GM19099 (cell line): ENCODE measurements around the gene KCNJ12.

ENCODE experiments used
- POLR2A ChIP-seq: IDR thresholded peaks from 3 replicates; pipeline ENCODE4 v1.6.1; 2011; ENCODE audit warnings: low read depth; ENCODE audit not compliant: insufficient read length; ENCODE audit errors: extremely low read depth

Gene KCNJ12

DNA sequence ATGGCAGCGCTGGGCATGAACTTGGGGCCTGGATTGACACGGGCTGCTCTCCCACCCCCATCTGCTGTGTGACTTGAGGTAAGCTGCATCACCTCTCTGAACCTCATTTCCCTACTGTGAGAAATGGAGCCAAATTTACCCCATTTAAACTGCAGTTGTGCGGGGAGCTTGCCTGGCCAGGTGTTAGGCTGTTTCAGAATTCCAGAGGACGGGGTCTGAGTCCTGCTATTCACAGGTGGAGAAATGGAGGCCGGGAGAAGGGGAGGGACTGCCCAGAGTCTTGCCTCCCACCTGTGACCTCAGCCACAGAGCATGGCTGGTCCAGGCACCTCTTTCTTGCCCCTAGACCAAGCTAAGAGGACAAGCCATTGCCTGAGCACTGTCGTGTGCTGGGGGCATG lies 12.8 kb downstream of the KCNJ12 start:
- no peak for TF ChIP-seq POLR2A

DNA sequence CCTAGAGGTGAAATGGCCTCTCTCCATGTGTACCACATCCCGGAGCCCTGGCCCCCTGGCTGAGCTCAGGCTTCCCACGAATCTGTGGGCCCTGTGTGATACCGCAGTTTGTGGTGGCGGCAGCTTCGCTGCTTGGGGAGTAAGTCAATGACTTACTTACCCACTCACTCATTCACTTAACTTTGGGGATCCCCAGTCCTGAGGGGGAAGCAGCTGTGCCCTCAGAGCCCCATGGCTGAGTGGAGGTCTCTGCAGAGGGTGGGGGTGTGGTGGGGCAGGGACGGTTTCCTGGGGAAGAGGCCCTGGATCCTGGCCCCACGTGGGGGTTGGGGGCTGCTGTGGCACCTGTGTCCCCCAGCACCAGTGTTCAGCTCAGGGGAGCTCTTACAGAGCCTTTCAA lies 13.2 kb downstream of the KCNJ12 start:
- TF ChIP-seq POLR2A, result no peak

GRCh38 chr17:21390294-21390693 lies 14.1 kb downstream of the KCNJ12 start:
- no peak for TF ChIP-seq POLR2A

- no peak for TF ChIP-seq POLR2A
Measured at GRCh38 chr17:21392266-21392665, 16.1 kb downstream of the KCNJ12 start.

- no peak for TF ChIP-seq POLR2A
Measured at GRCh38 chr17:21394265-21394664, 18.1 kb downstream of the KCNJ12 start.

- TF ChIP-seq POLR2A, result no peak
Measured at GRCh38 chr17:21395764-21396163, 19.6 kb downstream of the KCNJ12 start.

DNA sequence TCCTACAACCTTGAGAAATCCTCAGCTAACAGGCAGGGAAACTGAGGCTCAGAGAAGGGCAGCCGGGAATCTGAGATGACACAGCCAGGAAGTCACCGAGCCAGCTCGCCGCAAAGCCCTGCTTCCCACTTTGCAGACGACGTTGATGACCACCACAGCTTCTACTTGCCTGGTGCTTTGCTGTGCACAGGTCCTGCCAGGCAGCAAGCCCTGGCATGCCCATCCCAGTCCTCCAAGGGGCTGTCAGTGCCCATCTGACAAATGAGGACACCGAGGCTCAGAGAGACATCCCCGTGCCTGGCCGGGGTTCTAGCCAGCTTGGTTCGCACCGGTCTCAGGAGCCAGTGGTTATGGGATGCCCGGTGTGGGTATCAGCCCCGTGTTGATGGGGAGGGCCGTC lies 20.1 kb downstream of the KCNJ12 start:
- no peak for TF ChIP-seq POLR2A

- TF ChIP-seq POLR2A, result no peak
Measured at GRCh38 chr17:21397341-21398190, 21.4 kb downstream of the KCNJ12 start.

DNA sequence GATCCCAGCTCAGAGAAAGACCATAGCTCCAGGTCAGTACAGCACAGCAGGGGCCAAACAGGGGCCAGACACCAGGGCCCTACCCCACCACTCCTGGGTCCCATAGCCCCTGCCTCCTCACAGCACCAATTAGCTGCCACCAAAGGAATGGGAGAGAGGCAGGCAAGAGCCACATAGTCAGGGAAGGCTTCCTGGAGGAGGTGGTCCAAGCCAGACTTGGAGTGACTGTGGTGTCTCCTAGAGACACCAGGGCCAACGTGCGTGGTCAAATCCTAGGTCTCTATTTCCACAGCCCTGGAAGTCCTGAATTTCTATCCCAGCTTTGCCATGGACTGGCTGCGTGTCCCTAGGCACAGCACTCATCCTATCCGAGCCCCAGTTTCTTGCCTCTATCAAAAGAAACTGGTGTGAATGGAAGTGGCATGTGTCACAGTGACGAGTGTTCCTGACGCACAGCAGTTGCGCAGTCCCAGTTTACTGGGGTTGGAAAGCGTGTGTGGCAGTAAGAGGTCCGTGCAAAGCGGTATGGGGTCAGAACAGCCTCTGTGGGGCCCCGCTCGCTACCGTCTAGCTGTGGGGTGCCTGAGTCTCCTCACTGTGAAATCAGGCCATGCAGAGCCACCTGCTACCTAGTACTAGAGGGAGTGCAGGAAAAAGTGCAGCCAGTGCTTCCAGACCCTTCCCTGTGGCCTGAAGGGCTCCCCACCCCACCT lies 23.5 kb downstream of the KCNJ12 start:
- no peak for TF ChIP-seq POLR2A

DNA sequence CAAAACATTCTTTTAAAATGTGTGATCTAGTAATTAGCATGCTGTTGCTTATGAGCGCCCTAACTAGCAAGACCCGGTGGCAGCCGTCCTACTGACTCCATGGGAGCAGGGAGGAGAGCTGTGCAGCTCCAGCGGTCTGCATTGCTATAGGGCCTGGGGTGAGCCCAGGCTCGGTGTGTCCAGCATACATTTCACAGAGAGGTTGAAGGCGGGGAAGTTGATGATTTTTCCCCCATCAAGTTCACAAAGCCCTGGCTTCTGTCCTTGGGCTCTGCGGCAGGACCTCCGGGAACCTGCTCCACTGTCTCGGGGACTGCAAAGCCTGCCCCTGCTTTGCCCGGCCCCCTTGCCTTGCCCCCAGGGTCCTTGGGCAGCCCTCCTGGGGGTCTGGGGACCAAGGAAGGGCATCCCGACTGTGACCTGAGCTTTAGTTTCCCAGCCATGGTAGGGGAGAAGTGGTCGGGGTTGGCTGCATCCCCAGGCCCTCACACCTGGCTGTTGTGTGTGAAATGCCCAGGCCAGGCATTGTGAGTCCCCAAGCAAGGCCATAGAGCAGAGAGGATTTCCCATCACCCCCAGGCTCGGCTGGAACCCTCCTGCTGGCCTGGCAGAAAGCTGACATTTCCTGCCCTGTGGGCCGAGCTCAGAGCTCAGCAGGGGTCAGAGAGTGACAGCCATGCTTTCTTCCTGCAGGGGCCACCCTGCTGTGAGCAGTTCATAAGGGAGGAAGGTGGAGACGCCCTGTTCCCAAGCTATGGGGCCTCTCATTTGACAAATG lies 24.8 kb downstream of the KCNJ12 start:
- TF ChIP-seq POLR2A, result no peak

- TF ChIP-seq POLR2A, result no peak
Measured at GRCh38 chr17:21417921-21418320, 41.8 kb downstream of the KCNJ12 start.

DNA sequence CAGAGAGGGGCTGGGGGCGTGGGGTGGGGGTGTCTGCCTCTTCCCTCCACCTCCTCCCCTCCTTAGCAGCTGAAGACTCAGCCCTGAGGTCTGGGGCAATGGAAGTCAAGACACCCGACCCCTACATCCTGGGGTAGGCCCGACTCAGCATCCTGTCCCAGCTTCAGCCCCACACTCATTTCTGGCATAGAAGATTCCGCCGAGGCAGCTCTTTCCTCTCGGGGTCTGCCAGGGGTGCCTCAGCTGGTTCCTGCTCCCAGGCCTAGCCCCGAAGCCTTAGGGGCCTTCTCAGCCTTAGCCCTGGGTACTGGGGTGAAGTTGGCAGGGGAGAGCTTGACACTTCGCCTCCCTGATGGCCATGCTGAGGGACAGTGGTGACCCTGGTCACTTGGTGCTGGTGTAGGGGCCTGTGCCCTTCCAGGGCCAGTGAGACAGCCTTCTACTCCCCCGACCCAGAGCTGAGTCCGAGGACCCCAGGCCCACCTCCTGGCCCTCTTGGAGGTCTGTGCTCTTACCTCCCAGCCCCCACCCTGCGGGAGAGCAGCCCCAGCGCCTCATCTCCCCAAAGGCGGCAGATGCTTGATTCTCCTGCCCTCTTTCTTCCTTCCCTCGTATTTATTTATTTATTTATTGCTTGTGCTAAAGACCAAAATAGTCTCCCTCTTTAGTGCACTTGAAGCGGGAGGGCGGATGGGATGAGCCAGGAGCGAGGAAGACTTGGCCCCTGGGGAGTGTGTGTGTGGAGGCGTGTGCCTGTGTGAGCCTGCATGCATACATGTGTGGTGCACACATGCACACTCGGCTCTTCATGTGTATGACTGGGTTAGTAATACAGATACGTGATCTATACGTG lies 42.5 kb downstream of the KCNJ12 start:
- TF ChIP-seq POLR2A, result no peak

- TF ChIP-seq POLR2A, result no peak
Measured at GRCh38 chr17:21419299-21420239, 43.4 kb downstream of the KCNJ12 start.
